Measurements from ENCODE around the gene NUP210L.

DNA sequence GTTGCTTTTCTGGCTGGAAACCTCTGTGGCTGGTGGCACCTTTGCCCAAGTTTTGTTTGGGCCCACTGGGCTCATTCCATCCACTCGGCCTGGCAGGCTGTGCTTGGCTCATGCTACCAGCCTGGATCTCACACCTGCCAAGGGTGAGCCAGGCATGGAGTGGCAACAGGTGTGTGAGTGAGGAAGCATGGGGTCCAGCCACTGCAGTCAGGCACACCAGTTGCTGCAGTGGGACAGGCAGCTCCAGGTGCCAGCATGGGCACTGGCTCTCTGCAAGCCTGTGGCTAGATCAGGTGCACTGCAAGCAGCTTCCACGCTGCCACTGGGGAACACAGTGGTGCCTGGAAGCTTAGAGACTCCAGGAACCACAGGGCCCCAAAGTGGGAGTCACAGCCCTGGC lies 57.0 kb downstream of the NUP210L start:
- TF ChIP-seq, protein P1, sequence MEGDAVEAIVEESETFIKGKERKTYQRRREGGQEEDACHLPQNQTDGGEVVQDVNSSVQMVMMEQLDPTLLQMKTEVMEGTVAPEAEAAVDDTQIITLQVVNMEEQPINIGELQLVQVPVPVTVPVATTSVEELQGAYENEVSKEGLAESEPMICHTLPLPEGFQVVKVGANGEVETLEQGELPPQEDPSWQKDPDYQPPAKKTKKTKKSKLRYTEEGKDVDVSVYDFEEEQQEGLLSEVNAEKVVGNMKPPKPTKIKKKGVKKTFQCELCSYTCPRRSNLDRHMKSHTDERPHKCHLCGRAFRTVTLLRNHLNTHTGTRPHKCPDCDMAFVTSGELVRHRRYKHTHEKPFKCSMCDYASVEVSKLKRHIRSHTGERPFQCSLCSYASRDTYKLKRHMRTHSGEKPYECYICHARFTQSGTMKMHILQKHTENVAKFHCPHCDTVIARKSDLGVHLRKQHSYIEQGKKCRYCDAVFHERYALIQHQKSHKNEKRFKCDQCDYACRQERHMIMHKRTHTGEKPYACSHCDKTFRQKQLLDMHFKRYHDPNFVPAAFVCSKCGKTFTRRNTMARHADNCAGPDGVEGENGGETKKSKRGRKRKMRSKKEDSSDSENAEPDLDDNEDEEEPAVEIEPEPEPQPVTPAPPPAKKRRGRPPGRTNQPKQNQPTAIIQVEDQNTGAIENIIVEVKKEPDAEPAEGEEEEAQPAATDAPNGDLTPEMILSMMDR (IDR thresholded peaks at IDR 0.05 in 2 of 3, conservative IDR thresholded peaks at IDR 0.05 in 1 of 3; ENCODE audit: borderline replicate concordance in 1 of 3, insufficient read depth in 1 of 3, low read depth in 2 of 3, low read length in 2 of 3): no peak
- TF ChIP-seq CEBPB (IDR thresholded peaks at IDR 0.05; ENCODE audit: low read depth): no peak
- no peak for TF ChIP-seq EZH2phosphoT487 (IDR thresholded peaks at IDR 0.05; ENCODE audit: borderline replicate concordance)
- TF ChIP-seq, protein P2, sequence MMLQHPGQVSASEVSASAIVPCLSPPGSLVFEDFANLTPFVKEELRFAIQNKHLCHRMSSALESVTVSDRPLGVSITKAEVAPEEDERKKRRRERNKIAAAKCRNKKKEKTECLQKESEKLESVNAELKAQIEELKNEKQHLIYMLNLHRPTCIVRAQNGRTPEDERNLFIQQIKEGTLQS (IDR thresholded peaks at IDR 0.05): no peak
- TF ChIP-seq POLR2AphosphoS5 (IDR thresholded peaks at IDR 0.05; ENCODE audit: low read depth, low read length): no peak
- TF ChIP-seq POLR2A (IDR thresholded peaks at IDR 0.05; ENCODE audit: borderline replicate concordance, extremely low read depth, insufficient read depth, insufficient read length): no peak
- no peak for TF ChIP-seq SP1 (IDR thresholded peaks at IDR 0.05; ENCODE audit: low read depth)
- TF ChIP-seq, protein P3, sequence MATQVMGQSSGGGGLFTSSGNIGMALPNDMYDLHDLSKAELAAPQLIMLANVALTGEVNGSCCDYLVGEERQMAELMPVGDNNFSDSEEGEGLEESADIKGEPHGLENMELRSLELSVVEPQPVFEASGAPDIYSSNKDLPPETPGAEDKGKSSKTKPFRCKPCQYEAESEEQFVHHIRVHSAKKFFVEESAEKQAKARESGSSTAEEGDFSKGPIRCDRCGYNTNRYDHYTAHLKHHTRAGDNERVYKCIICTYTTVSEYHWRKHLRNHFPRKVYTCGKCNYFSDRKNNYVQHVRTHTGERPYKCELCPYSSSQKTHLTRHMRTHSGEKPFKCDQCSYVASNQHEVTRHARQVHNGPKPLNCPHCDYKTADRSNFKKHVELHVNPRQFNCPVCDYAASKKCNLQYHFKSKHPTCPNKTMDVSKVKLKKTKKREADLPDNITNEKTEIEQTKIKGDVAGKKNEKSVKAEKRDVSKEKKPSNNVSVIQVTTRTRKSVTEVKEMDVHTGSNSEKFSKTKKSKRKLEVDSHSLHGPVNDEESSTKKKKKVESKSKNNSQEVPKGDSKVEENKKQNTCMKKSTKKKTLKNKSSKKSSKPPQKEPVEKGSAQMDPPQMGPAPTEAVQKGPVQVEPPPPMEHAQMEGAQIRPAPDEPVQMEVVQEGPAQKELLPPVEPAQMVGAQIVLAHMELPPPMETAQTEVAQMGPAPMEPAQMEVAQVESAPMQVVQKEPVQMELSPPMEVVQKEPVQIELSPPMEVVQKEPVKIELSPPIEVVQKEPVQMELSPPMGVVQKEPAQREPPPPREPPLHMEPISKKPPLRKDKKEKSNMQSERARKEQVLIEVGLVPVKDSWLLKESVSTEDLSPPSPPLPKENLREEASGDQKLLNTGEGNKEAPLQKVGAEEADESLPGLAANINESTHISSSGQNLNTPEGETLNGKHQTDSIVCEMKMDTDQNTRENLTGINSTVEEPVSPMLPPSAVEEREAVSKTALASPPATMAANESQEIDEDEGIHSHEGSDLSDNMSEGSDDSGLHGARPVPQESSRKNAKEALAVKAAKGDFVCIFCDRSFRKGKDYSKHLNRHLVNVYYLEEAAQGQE (IDR thresholded peaks at IDR 0.05; ENCODE audit: low read depth): no peak
- TF ChIP-seq ZNF274 (IDR thresholded peaks at IDR 0.05; ENCODE audit: low read depth, low read length): no peak
